HG03095 (cell line): Measurements from ENCODE around the gene SRPX.

Experiments
- ATAC-seq: cut with Tn5 transposase; IDR thresholded peaks from one replicate; pipeline ENCODE4 v1.9.1; 2021; ENCODE audit warnings: moderate library complexity; ENCODE audit not compliant: unreplicated experiment

Gene SRPX, protein sequence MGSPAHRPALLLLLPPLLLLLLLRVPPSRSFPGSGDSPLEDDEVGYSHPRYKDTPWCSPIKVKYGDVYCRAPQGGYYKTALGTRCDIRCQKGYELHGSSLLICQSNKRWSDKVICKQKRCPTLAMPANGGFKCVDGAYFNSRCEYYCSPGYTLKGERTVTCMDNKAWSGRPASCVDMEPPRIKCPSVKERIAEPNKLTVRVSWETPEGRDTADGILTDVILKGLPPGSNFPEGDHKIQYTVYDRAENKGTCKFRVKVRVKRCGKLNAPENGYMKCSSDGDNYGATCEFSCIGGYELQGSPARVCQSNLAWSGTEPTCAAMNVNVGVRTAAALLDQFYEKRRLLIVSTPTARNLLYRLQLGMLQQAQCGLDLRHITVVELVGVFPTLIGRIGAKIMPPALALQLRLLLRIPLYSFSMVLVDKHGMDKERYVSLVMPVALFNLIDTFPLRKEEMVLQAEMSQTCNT

DNA sequence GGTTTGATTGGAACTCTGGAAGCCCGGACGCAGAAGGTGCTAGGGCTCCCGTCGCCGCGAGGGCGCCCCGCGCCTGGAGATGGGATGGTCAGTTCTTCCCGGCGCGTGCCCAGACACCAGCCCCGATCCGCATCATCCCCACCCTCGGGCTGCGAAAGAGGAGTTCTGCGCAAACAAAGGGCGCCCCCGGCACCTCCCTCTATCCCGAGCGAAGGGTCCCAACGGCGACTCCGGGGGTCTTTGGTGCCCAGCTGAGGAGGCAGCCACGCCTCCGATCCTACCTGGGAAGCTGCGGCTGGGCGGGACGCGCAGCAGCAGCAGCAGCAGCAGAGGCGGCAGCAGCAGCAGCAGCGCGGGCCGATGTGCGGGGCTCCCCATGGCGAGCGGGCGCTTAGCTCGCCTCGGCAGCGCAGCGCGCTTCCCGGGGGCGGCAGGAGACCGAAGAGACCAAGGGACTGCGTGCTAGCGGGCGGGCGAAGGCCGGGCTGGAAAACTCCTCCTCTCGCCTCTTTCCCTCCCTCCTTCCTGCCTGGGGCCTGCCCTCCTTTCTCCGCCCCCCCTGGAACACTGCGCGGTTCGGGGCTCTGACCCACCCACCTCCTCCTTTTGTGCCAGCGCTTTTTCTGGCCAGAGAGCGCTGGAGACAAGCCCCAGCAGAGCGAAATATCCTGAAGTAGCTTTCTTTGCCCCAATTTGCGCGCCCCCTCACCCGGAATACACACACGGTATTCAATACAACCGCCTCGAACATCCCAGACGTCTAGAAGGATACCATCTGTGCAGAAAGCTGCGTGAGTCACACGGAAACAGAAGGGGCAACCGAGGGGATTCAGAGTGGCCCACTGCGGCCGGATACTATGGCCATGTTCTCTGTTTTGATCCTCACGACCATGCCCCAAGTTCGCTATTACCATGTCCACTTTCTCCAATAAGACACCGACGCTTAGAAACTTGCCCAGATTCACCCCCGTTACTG, at the start of gene SRPX:
Gene SRPX (minus strand): TSS at position 457 of the 976 bp plus-strand sequence. CDS start 79 bp downstream, at position 378.
- ATAC-seq = no peak

DNA sequence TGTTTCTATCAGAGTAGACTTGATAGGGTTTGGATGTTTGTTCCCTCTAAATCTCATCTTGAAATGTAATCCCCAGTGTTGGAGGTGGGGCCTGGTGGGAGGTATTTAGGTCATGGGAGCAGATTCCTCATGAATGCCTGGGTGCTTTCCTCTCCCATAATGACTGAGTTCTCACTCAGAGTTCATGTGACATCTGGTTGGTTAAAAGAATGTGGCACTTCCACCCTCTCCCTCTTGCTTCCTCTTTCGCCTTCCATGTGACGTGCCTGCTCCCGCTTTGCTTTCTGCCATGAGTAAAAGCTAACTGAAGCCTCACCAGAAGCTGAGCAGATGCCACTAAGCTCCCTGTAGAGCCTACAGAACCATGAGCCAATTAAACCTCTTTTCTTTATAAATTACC, 47.3 kb upstream of the SRPX start:
- no peak for ATAC-seq

DNA sequence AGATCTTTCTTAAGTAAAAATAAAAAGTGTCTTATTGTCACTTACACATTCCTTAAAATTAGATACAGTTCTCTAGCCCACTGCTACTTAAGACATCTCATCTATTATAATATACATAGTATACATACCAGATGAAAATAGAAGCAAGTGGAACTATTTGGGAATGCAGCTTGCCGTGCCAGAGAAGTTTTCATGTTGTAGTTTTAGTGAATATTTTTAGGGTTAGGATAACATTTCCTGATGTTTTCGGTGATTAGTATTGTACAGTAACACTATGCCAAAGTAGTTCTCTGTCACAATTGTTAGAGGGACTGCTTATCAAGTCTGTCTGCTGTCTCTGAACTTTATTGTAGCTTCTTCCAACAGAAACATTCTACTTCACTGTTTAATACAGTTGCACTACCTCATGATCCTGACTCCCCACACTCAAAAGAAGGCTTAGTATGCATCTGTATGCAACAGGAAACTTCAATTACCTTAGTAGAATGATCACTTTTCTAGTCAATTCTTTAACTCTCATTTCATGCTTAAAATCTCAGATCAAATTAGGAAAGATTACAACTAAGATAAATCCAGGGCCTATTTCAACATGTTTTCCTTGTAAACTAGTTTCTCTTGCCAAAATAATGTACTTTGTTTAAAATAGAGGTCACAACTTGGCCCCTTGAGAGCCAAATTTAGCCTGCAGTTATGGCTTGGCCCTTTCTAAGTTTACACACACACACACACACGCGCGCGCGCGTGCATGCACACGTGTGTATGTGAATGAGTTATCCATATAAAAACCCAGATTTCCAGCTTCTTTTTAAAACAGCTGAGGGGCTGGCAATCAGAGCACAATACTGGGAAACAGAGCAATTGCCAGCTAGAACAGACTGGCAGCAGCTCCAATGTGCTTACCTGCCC, 42.3 kb upstream of the SRPX start:
- no peak for ATAC-seq

DNA sequence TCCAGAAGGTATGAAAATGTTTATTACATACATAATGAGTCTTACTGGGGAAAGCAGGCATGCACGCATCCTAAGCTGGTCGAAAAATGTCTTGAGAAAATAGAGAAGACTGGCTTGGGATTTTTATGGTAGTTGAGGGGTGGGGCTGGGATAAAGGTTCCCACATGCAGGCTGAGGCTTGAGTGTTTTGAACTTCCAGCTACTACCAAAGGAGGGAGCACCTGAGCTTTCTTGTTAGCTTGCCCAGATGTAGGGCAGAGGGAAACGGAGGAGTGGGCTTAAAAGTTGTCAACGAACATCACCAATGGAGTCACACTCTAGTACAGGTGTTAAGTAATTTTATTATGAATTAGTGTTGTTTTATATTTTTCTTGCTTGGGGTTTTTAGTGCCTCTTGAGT, 39.6 kb upstream of the SRPX start:
- ATAC-seq = no peak

DNA sequence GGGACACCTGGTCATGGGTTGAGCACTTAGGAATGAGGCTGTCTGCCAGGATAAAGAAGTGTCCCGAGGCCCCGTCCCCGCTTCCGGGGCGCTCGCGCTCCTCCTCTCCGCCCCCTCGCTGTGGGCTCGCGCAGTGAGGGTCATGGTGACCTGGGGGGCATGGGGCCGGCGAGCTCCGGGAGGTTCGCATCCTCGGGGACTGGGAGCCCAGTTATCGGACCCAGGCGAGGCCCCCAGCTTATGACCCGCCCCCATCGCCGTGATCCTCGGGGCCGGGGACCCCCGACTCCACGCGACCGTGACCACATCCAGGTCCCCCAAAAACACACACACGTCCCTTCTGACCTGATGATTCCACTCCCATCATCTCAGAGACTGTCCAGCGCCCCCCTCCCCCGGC, 35.3 kb upstream of the SRPX start:
- ATAC-seq = no peak

DNA sequence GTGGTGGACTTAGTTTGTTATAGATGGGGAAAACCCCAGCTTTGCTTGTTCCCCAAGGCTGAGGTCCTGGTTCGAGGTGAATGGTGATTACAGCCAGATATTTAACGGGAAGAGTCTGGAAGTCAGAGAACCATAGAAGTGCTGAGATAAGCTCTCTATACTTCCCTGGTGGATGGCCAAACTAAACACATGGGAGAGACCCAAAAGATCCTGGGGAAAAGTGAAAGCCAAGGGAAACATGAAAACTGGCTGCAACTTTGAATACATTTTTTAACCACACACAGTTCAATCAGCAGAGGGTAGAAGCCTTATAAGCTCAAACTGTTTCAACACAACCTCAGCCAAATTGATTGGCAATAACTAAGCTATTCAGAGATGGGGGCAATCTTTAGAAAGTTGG, 29.3 kb upstream of the SRPX start:
- no peak for ATAC-seq

DNA sequence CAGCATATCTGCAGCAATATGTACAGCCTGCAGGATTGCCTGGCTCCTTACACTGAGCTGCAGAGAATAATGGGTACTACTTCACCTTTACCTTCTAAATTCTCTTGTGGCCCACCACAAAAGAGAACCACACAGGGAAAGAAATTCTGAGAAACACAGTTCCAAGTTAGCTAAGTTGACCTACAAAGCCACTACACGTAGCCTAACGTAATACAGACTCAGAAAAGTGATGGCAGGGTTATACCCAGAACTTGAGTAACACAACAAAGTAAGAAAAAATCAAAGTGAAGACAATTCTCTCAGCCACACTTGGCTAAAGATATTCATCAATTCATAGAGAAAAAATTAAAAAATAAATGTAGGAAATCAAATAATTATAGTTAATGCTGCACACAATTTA, 26.4 kb upstream of the SRPX start:
- no peak for ATAC-seq

DNA sequence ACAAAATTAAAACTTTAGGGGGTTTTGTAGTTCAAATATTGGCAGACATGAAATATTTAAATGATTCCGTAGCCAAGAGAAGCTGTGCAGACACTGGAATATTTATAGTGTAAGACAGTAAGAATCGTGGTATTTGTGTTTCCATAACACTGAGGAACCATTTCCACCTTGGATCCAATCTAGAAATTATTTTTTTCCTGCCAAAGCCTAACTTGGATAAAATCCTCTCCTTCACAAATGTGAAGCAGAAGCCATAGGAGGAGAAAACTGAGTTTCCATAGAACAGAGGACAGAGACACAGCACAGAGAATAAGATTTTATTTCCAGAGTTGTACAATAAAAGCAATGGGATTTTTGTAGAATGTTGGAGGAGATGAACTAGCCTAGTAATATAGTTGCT, 19.9 kb upstream of the SRPX start:
- ATAC-seq = no peak

DNA sequence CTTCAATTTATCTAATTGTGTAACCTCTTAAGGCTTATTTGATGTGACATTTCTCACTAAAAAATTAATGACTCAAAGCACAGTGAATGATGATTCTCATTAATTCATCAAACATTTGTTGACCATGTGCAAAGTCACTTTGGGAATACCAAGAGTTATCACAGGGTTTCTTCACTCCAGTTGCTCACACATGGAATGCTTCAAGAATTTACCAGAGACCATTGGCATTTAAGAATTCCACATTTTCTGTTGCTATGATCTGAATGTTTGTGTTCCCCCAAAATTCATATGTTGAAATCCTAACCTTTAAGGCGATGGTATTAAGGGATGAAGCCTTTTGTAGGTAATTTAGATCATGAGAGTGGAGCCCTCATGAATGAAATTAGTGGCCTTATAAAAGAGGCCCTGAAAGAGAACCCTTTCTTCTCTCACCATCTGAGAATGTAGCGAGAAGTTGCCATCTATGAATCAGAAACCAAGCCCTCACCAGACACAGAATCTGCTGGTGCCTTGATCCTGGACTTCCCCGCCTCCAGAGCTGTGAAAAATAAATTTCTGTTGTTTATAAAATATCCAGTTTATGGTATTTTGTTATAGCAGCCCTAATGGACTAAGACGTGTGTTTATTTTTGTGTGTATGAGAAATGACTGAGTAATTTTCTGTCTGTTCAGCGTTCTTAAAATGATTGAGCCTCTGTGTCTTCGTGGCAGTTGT, 16.4 kb upstream of the SRPX start:
- no peak for ATAC-seq

DNA sequence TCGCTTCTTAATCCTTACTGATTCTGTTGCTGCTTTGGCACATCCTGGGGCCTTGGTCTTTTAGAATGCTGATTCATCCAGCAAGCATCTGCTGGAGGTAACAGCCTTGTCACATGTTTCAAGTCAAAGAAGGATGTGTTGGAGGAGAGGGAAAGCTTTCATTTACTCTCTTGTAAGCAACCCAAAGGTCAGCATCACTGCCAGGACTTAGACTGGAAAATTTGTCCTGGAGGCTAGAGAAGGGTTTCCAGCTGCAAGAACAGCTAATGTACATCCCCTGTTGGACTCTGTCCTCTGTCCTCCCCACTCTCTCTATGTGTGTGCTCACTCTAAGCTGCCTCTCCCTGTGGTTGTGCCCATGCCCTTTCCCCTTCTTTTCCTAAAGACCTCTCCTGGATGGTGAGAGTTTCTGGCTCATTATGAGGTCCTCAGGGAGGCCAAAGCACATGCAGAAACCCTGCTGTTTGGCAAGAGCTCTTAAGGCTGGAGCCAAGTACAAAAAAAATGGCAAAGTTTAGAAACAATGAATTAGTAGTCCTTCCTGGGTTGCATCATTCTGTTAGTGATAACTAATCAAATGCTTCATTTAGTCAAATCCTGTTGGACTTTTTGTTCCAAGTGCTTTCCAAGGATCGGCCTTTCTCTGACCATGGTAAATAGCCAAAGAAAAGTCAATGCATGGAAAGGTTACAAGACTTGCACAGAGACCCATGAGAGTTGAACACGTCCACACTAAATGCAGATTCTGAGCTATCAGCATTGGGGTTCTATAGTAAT, 13.4 kb upstream of the SRPX start:
- no peak for ATAC-seq

DNA sequence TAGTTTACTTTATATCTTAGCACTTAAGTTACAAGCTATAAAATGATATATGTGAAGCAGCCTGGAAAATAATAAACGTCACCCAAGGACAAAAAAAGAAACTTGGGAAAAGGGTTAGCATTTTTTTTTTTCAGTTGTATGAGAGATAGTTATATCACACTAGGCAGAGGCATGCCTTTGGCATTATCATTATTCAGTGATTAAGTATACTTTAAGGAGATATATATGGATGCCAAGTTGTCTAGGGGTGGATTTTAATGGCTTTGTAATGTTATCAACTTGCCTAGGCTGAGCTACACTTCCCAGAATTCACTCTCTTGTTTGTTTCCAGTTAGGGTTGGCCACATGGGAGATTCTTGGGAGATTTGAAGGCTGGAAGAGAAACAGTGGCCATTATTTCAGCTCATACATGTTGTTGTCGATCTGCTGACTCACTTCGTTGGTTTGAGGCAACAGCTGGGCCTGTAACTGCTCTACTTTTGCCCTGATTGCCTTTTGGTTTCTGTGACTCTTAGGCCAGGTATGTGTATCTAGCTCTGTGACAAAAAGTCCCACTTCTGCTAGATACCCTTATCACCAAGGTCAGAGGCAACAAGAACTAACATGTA, 11.5 kb upstream of the SRPX start:
- ATAC-seq = no peak

DNA sequence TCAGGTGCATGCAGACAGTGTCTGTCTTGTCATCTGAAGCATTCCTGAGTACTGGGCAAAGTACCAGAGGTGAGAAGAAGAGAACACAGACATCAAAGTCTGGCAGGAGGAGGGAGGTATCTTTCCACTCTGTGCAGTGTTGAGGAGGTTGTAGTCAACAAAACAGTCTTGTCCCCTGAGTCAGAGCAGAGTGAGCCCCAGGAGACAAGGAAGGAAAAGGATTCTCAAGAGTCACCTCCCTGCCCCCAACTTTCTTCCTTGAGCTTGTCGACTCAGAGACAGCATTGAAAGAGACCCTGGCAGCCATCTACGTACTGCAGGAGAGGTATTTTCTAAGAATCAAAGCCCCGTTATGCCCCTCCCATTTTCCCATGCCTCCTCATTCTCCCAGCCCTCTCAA, 4.4 kb upstream of the SRPX start:
- no peak for ATAC-seq

DNA sequence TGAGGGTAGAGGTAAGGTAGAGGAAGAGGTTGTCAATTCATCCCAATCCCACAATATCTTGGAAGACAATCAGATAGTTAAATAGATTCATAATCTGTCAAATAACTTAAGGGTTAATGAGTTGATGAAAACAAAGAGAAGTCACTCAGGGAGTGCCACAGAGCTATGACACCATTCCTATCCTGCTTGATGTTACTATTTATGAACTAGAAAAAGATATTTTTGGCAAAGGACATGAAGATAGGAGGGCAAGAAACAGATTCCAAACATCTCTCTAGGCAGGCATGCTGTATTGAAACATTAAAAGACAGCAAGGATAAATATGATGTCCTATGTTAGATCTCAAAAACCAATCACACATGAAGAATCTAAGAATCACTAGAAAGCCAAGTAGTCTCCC, 3.5 kb upstream of the SRPX start:
- ATAC-seq = no peak

DNA sequence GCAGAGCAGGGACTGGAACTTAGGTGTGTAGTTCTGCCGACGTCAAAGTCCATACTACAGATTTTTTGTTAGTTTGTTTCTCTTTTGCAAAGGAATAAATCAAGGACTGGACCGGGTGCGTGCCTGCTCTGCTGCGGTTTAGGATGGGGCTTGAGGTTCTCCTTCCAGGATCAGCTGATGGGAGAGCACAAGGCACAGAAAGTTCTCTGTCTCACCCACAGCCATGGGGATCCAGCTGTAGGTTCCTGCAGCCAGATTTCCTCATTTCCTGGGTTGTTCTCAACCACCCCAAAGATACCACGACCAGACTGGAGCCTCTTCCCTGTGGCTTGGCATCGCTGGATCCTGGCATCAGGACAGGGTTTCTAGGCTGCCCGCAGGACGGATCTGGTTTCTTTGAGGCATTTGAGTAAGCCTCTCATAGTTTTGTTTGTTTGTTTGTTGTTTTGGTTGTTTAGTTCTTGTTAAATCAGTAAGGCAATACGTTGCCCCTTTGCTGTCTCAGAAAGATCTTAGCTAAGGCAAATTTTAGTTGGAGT, 789 bp upstream of the SRPX start:
- ATAC-seq = no peak

DNA sequence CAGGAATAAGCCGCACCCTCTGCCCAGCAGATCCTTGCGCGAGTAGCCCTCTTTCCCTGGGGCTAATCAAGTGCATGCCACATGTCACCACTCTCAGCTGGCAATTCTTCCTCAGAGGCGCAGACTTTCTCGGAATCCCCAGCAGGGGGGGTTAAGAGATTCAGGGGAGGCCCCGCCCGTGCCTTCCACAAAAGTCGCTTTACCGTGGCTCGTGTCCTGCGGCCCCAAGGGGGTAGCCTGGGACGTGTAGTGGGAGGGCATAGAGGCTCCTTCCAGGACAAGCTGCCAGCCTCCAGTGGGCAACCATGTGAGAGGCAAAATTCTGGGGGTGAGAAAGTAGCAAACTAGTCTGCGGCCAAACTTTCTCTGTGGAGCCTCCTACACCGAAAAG, 652 bp downstream of the SRPX start:
- no peak for ATAC-seq

DNA sequence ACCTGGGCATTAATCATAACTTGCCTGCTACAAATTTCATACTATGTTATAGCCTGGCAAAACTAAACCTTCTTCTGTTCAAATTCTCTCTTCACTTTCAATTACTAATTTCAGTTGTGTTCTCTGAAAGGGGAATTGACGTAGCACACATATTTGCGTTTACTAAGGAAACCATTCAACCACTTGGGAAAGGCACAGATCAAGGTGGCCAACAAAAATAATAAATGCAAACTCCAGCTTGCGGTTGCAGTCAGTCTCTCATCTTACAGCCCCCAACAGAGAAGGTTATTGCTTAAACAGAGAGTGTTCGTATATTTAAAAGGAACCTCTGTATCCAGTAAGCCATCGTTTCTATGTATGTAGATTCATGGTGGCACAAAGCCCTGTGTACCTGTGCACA, 4.0 kb downstream of the SRPX start:
- no peak for ATAC-seq

DNA sequence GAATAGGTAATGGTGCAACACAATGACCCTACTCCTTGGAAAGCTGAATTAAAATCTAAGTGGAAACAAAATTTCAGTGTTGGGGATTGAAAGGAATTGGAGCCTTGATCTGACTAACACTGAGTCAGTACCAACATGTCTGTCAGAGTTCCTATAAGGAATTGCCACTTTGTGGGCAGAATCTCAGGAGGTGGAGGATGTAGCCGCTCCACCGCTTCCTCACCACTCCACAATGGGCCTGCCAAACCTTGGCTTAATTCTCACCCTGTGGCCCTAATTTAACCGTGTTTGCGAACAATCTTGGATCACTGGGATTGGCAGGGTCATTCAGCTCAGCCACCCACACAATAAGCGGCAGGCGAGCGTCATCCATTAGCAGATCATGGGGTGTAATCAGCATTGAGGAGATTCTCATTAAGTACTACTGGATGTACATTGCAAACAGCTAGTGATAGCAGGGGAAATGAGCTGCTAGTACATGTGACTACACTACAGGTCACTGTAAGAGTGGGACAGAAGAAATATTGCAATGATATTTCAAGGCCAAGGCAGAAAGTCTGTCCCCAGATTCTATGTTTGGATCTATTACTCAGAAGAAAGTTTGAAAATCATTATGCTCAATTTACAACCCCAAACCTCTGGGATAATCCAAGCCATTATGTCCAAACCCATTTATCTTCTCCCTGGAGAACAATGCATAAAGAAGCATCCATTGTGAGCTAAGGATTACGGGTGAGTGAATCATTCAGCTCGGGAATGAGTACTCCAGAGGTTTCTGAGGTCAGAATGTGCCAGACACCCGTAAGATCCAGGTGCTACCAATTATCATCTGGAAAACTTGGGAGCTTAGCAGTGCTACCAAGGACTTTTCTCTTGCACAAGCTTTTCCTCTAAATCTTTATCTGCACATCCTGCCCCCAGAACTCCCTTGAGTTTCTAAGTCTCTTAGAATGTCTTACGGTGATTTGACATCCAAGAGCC, 5.8 kb downstream of the SRPX start:
- no peak for ATAC-seq

DNA sequence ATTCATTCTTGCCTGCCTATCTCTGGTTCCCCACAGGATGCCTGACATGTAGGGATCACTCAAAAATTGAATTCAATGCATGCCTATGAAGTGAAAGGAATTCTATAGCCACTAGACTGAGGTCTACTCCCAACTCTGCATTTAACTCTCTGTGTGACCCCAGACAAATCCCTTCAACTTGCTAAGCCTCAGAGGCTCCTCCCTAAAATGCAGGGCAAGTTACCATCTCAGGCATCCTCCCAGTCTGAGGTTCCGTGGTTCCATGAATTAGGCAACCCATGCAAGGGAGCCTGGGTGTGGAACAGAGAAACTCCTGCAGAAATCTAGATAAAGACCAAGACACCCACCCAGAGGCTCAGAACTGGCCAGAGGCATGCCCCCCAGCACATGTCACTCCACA, 6.6 kb downstream of the SRPX start:
- no peak for ATAC-seq
